Stimulated activated CD4-positive, alpha-beta T cell treated with anti-CD3 and anti-CD28 coated beads, Interleukin-2, amount 100 ng/mL, for 24 hours (primary cell): ENCODE data around the gene PIP5K1A.
"Not testable (repeated sequence)": the region's sequence is repeated elsewhere in the genome, so short reads cannot be mapped to it uniquely, and the experiment has no call there.

Experiments
- DNase-seq, 2 donors: peaks; one replicate each; pipeline ENCODE4 v3.0.0-alpha.2; 2020

The PIP5K1A gene

DNA sequence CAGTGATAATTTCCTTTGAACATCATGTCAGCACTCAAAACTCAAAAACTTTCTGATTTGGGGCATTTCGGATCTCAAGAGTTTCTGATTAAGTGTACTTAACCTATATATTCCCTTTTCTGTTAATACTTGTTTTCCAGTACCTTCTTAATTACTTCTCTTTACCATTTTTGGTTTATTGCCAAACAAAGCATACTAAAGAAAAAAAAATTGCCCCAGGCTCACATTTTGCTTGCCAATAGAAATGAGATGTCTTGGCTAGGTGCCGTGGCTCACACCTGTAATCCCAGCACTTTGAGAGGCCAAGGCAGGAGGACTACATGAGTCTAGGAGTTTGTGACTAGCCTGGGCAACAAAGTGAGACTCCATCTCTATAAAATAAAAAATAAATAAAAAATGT is 61.0 kb downstream of the PIP5K1A start:
- no peak for DNase-seq

- DNase-seq = no peak
These were observed 67.3 kb downstream of the PIP5K1A start for GRCh38 chr1:151265446-151266236.

DNA sequence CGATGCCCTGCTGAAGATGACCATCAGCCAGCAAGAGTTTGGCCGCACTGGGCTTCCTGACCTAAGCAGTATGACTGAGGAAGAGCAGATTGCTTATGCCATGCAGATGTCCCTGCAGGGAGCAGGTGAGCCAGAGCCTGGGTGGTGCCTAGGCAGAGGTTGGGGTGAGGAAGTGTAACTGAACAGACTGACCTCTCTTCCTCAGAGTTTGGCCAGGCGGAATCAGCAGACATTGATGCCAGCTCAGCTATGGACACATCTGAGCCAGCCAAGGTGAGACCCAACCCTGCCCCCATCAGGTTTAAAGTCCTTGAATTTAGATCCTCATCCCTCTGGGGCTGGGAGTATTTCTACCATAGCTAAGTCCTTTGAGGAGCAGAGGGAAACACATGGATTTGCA is 68.0 kb downstream of the PIP5K1A start:
- DNase-seq = no peak

GRCh38 chr1:151266821-151267220 is 68.5 kb downstream of the PIP5K1A start:
- DNase-seq = no peak

DNA sequence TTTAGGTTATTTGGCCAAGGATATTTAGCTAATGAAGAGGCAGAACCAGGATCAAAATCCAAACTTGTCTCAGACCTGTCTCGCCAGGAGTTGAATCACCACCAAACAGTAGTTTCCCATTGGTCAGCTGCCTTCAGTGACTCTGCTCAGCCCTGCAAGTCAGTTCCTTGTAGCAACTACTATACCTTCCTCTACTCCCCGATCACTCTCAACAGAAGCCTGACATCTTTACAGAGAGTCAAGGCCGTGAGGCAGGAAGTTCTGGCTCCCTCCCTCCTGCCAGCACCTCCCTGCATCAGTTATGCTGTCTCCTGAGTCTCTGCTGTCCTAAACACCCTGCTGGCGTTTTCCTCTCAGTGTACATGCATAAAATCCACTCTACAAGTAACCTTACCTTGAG is 69.4 kb downstream of the PIP5K1A start:
- no peak for DNase-seq

GRCh38 chr1:151273924-151274466 is 75.6 kb downstream of the PIP5K1A start:
- no peak for DNase-seq

DNA sequence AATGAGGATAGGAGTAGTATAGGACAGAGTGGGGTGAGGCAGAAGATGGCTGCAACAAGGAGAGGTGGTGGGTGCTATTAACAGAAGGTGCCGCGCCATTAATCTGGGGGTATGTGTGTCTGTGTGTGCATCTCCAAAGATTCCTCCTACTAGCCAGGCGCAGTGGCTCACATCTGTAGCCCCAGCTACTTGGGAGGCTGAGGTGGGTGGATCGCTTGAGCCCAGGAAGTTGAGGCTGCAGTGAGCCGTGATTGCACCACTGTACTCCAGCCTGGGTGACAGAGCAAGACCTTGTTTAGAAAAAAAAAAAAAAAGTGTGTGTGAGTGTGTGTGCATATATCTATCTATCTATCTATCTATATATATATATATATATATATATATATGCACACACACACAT is 77.0 kb downstream of the PIP5K1A start:
- not testable (repeated sequence) for DNase-seq

GRCh38 chr1:151277249-151277648 is 78.9 kb downstream of the PIP5K1A start:
- DNase-seq = no peak

DNA sequence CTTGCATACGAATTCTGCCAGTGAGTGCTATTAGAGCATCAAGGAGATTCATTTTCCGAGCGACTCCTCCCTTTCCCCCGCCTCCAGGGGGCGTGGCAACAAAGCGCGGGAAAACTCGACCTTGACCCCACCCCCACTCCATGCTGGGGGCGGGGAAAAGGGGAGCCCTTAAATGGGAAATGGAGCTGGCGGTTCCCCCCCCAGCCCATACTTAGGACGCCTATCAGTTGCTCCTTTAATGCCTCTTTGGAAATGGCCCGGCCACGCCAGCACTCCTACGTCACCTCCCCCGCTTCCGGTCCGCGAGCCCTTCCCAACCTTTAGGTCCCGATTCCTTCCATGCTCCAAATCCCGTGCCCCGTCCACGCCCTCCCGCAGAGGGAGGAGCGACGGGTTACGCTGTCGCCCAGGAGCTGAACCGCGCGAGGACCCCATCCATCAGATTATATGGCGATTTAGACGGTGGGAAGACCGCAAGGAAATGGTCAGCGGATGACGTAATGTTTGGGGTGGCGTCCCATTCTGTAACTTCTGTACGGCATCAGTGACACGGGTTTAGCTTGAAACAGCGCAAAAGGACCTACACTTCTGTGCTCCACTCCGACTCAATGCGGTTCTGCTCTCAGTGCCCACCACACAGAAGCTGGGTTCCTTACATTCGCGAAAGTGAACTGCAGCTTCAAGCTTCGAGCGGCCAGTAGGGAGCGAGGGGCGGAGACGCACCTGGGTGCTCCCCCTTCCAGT is 83.0 kb downstream of the PIP5K1A start:
- peak; percentile 96 to 98 for DNase-seq

DNA sequence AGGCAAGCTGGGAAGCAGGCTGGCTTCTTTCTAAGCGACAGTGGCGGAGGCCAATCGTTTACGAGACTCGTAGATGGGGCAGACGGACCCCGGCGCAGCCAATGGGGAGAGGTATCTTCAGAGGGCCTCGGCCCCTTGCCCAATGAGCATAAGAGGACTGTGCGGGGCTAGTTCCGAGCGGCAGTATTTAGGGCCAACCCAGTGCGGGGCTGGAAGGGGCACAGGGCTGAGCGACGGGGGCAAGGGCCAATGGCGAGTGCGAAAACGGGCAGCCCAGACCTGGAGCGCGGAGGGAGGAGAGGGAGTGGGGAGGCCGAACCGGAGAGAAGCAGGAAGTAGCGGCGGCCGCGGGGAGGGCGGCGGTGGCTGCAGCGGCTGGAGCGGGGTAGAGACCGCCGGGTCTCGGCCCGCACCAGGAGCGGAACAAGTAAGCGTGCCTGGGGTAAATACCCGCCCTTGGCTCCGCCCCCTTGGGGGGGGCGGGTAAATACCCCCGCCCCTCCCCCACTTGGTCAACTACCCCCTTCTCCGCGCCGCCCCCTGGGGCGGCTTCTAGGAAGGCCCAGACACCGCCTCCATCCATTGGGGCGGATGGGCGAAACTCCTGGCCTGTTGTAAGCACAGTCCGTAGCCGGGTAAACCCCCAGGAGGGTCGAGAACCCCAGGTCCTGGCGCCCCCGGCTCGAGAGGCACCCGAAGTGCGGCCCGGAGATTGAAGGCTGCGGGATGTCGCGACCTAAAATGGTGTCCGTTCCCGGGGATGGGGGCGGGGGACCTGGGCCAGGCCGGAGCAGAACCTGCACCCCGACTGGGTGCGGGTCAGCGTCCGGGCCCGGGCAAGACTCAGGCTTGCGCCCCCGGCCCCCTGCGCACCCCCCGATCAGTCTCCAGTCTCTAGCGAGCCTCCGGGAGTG is 83.9 kb downstream of the PIP5K1A start, which contains the start of gene ZNF687:
ZNF687 (plus strand) TSS at position 331 of the 914 bp plus-strand sequence. CDS start 3,993 bp downstream, outside the sequence.
- DNase-seq = peak; percentile 98

DNA sequence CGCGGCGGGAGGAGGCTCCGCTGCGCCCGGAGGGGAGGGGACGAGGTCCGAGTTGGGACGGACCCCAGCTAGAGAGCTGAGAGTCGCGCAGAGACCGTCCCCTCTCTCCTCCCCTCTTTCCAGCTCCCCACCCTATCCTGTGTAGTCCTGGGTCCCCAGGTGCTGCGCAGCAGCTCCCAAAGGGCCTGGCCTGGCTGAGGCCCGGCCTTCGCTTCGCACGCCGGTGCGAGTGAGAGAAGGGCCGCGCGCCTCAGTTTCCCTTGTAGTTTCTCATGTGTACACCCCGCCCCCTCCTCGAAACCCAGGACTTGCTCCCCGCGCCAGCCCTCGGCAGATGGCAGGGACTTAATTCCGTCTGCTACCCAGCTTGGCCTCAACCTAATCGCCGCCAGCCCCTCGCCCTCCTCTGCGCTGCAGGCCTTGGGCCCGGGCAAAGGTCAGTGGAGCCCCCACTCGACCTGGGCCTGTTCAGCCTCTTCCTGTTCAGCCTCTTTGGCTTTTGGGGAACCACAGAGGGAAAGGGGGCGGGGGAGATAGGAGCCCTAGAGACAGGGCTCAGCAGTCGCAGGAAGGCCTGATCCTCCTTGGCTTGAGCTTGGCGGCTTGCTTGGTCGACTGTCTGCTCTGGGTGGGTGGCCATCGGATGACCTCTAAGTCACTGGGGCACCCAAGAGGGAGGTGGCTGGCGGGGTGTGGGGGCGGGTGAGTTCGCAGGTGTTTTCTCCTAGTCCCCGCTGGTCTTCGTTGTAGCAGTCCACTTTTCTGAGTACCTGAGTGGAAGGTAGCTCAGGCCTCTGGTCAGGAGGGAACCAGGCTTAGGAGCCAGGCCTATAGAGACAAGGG is 84.8 kb downstream of the PIP5K1A start:
- DNase-seq = peak; percentile 26 to 37

- no peak for DNase-seq
These were observed 85.7 kb downstream of the PIP5K1A start for GRCh38 chr1:151284013-151284577.

DNA sequence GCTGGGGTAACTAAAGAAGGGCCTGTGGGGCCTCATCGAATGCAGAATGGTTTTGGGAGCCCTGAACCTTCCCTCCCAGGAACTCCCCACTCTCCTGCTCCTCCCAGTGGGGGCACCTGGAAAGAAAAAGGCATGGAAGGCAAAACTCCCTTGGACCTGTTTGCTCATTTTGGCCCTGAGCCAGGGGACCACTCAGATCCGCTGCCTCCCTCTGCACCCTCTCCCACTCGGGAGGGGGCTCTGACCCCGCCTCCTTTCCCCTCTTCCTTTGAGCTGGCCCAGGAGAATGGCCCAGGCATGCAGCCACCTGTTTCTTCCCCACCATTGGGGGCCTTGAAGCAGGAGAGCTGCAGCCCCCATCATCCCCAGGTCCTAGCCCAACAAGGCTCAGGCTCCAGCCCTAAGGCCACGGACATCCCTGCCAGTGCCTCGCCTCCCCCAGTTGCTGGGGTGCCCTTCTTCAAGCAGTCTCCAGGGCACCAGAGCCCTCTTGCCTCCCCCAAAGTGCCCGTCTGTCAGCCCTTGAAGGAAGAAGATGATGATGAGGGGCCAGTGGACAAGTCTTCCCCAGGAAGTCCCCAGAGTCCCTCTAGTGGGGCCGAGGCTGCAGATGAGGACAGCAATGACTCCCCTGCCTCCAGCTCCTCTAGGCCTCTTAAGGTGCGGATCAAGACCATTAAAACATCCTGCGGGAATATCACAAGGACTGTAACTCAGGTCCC is 88.4 kb downstream of the PIP5K1A start:
- no peak for DNase-seq

DNA sequence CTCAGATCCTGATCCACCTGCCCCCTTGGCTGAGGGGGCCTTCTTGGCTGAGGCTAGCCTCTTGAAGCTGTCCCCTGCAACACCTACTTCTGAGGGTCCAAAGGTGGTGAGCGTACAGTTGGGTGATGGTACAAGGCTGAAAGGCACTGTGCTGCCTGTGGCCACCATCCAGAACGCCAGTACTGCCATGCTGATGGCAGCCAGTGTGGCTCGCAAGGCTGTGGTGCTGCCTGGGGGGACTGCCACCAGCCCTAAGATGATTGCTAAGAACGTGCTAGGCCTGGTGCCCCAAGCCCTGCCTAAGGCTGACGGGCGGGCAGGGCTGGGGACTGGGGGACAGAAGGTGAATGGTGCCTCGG is 89.0 kb downstream of the PIP5K1A start:
- no peak for DNase-seq

- no peak for DNase-seq
These were observed 89.6 kb downstream of the PIP5K1A start for GRCh38 chr1:151287767-151288500.

DNA sequence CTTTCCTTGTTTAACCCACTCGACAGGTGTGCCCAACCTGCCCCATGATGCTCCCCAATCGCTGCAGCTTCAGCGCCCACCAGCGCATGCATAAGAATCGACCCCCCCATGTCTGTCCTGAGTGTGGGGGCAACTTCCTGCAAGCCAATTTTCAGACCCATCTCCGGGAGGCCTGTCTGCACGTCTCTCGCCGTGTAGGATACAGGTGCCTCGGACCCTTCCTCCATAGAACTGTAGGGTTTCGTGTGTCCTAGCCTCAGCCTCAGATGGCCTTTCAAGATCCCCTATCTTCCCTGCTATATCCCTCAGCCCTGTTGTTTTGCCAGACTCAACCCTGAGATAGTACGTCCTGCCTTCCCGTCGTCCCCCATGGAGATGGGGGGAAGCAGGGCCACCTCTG is 90.2 kb downstream of the PIP5K1A start:
- no peak for DNase-seq

GRCh38 chr1:151289080-151289935 is 91.0 kb downstream of the PIP5K1A start:
- DNase-seq = no peak

DNA sequence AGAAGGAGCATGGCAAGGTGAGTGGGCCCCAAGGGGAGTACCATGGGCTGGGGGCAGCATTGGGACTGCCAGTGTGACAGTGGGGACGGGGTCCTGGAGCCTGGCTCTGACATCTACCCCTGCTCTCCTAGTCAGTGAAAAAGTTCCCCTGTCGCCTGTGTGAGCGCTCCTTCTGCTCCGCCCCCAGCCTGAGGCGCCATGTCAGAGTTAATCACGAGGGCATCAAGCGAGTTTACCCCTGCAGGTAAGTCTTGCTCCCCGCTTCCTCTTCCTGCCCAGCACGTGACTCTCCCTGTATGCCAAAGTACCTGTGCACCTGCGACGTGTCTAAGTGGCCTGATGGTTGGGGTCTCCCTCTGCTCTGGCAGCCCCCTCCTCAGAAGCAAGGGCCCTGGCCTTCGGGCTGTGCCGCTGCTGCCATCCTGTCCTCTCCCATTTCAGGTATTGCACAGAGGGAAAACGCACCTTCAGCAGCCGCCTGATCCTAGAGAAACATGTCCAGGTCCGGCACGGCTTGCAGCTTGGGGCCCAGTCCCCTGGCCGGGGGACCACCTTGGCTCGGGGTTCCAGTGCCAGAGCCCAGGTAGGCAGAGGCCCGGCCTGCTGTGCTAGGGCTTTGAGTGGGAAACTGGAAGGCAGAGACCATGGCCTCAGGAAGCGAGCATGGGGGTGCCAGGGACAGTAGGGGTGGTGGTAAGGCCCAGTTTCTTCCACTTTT is 91.8 kb downstream of the PIP5K1A start:
- DNase-seq = no peak
